Tibial nerve (tissue), 4 donors: ENCODE results near the gene PRKG2.

ENCODE experiments used
- CTCF ChIP-seq, 5 experiments: fragments of 200-600 bp in 3 of 5; fragments of 450-650 bp in 2 of 5; sonication (generic) in 3 of 5; IDR thresholded peaks; one replicate each; pipeline ENCODE4 v1.5.1; 2016 to 2019; ENCODE audit warnings: antibody characterized with exemption in 5 of 5, mild to moderate bottlenecking in 3 of 5, moderate library complexity in 2 of 5
- EP300 ChIP-seq, 2 donors: sonication (generic); formaldehyde crosslinking; IDR thresholded peaks; one replicate each; pipeline ENCODE4 v1.6.1; 2017; ENCODE audit warnings: antibody characterized with exemption in 2 of 2, mild to moderate bottlenecking in 1 of 2
- POLR2A ChIP-seq, 2 donors: fragments of 450-650 bp; IDR thresholded peaks; one replicate each; pipeline ENCODE4 v1.6.1; 2017; ENCODE audit warnings: antibody characterized with exemption in 2 of 2, mild to moderate bottlenecking in 2 of 2, moderate library complexity in 2 of 2

GRCh38 chr4:81217779-81218178 is 2.8 kb upstream of the PRKG2 start:
- no peak for TF ChIP-seq CTCF (IDR thresholded peaks at IDR 0.05)
- no peak for TF ChIP-seq POLR2A (IDR thresholded peaks at IDR 0.05)
- TF ChIP-seq EP300 (IDR thresholded peaks at IDR 0.05), result no peak
